Psoas muscle (tissue), 8 donors: Measurements from ENCODE around the gene PNCK. TPM values are rescaled to one million over a fixed set of nuclear protein-coding genes. Genes with fewer than 3 reads are reported as not detected.
A peak's percentile ranks its signal among the peaks of the same experiment; 100 is the strongest.

Experiments used
- ATAC-seq, 4 donors: fragments of 200-7000 bp; cut with Tn5 transposase; one replicate each; pipeline ENCODE4 v1.9.1; 2020; ENCODE audit warnings: moderate library complexity in 3 of 4, mild to moderate bottlenecking in 2 of 4
- DNase-seq, 2 donors: peaks; one replicate each; pipeline ENCODE4 v3.0.0-alpha.2; 2020
- H3K27ac ChIP-seq: fragments of 200-600 bp; one replicate; pipeline ENCODE4 v1.8.0; 2022
- H3K27me3 ChIP-seq, 3 donors: fragments of 200-600 bp in 1 of 3; one replicate each; pipeline versions ENCODE4 v1.6.1 to v1.8.0; 2013 to 2022; ENCODE audit warnings: low read length in 2 of 3, mild to moderate bottlenecking in 2 of 3, moderate library complexity in 1 of 3; ENCODE audit not compliant: insufficient read depth in 3 of 3
- H3K36me3 ChIP-seq, 2 donors: fragments of 200-600 bp in 1 of 2; one replicate each; pipeline versions ENCODE4 v1.6.1 to v1.8.0; 2013 to 2022; ENCODE audit warnings: low read depth in 1 of 2, mild to moderate bottlenecking in 1 of 2, moderate library complexity in 1 of 2; ENCODE audit not compliant: insufficient read depth in 1 of 2
- H3K4me1 ChIP-seq: fragments of 200-600 bp; one replicate; pipeline ENCODE4 v1.8.0; 2022
- H3K4me3 ChIP-seq: fragments of 200-600 bp; one replicate; pipeline ENCODE4 v1.8.0; 2022; ENCODE audit warnings: mild to moderate bottlenecking
- H3K9me3 ChIP-seq: fragments of 200-600 bp; one replicate; pipeline ENCODE4 v1.8.0; 2022
- CTCF ChIP-seq: fragments of 200-600 bp; IDR thresholded peaks from one replicate; pipeline ENCODE4 v1.8.0; 2022; ENCODE audit warnings: antibody characterized with exemption
- WGBS, 3 donors: extraction: QIAGEN DNeasy Blood & Tissue Kit; methylation state at CpG; one replicate each; pipeline versions ENCODE4 v1.1.6 to v1.1.7; 2013; 5-methylcytosine and 5-hydroxymethylcytosine counted together
- intact Hi-C, 2 donors: fragments of 100-400 bp; cut with DNase I; formaldehyde crosslinking; loops; one replicate each; pipeline versions ENCODE4 v1.11.0 to v1.14.2; 2022
- polyA plus RNA-seq, 3 donors: library from polyadenylated mRNA; stranded (reverse); fragments of 200-250 nt; gene quantifications; one replicate each; pipeline ENCODE4 v1.2.3, GENCODE V29; 2013
- total RNA-seq, 4 donors: library from RNA; stranded (reverse); fragmentation: NEBNext Ultra II Directional in 2 of 4; extraction: Animal tissue kit (Norgen Biotek cat#: 25700) in 2 of 4; gene quantifications; one replicate each; pipeline versions ENCODE4 v1.2.1 to v1.2.4, GENCODE V29; 2021 to 2023
- donor health status: healthy with polysubstance abuse.
- donor health status: DM: no; HTN: no; CAD: no; lungs with moderate emphysema.
- donor health status: Bipolar disorder and iron deficiency.
- donor health status: healthy.
- donor health status: DM: yes; HTN: yes; CAD: no.
- donor health status: DM: no; HTN: no; CAD: no.
- donor health status: DM: no; HTN: no; CAD: no.
- donor health status: DM: yes; HTN: yes; CAD: no.

Gene PNCK
- total and polyA plus RNA-seq, 7 donors, result 0.21 to 1.9 (median 0.92) TPM

- intact Hi-C loops, result no loop called here
- no peak for TF ChIP-seq CTCF
- Histone ChIP-seq H3K27ac (peak overlapping the region; percentile 90), H3K4me1 (peaks cover 24% of the 10 kb centered on the region), H3K36me3 (peaks cover 2 to 4% of the 10 kb centered on the region in 2 donors), H3K9me3 (no peaks in the 10 kb centered on the region), H3K27me3 (no peaks in the 10 kb centered on the region), H3K4me3 (no peak overlapping the region)
- ATAC-seq (peak; percentile 30 to 53 (median 39)), DNase-seq (peak; percentile 69 to 90)
- WGBS, 3 donors, result 29 to 48% methylated on average over 16 of the region's 16 CpGs; no CpG with 5 or more reads in 1 of the 3 donors
Measured at GRCh38 chrX:153703036-153703370, 29.4 kb upstream of the PNCK start.

GRCh38 chrX:153702336-153703035, 28.9 kb upstream of the PNCK start:
- peak overlapping the region; percentile 90 for H3K27ac ChIP-seq
- H3K27me3 ChIP-seq, result no peaks in the 10 kb centered on the region
- no peak overlapping the region for H3K4me3 ChIP-seq
- H3K36me3 ChIP-seq, result peaks cover 2 to 4% of the 10 kb centered on the region in 2 donors
- peaks cover 24% of the 10 kb centered on the region for H3K4me1 ChIP-seq
- H3K9me3 ChIP-seq, result no peaks in the 10 kb centered on the region
- intact Hi-C loops, result no loop called here
- 52 to 65% (median 59%) methylated on average over 20 to 23 of the region's 23 CpGs for WGBS, 3 donors
- ATAC-seq, result peak in 1 of 4 donors; percentile 0
- TF ChIP-seq CTCF, result no peak
- DNase-seq, result no peak

DNA sequence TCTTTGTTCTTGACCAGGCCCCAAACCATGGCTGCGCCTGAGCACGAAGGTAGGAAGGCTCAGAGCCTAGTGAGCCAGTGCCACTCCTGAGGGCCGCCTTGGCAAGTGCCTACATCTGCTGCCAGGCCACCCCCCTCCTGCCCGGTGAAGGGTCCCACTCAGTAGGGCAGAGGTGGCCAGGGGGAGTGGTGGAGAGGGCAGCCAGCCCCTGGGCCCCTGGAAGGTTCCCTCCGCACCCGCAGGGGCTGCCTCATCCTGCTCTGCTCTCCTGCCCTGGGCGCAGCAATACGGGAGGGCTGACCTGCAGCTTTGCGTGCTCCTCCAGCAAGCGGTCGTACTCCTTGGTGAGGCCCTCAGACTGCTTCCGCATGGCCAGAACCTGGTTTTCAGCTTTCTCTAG, 28.1 kb upstream of the PNCK start:
- DNase-seq (peak in 1 of 2 donors; percentile 32), ATAC-seq (no peak)
- Histone ChIP-seq H3K36me3 (peaks cover 2 to 4% of the 10 kb centered on the region in 2 donors), H3K4me1 (peaks cover 24% of the 10 kb centered on the region), H3K4me3 (no peak overlapping the region), H3K27me3 (no peaks in the 10 kb centered on the region), H3K27ac (peak overlapping the region; percentile 90), H3K9me3 (no peaks in the 10 kb centered on the region)
- intact Hi-C loops, result no loop called here
- no peak for TF ChIP-seq CTCF
- WGBS, 3 donors, result 90 to 95% (median 95%) methylated on average over 10 to 12 of the region's 12 CpGs

GRCh38 chrX:153700967-153701366, 27.4 kb upstream of the PNCK start:
- 53 to 65% (median 55%) methylated on average over 3 to 6 of the region's 6 CpGs for WGBS, 3 donors

More at GRCh38 chrX:153700967-153701366, 27.4 kb upstream of the PNCK start:
- Histone ChIP-seq H3K4me1 (peaks cover 27% of the 10 kb centered on the region), H3K4me3 (no peak overlapping the region), H3K27ac (peak overlapping the region; percentile 90), H3K36me3 (peaks cover 3 to 4% of the 10 kb centered on the region in 2 donors), H3K9me3 (no peaks in the 10 kb centered on the region), H3K27me3 (no peaks in the 10 kb centered on the region)
- intact Hi-C loops, result no loop called here
- no peak for DNase-seq
- ATAC-seq, result no peak
- TF ChIP-seq CTCF, result no peak
